Right lobe of liver (tissue), 4 donors: ENCODE results near the gene OR6C76.
"Not testable (repeated sequence)": the region's sequence is repeated elsewhere in the genome, so short reads cannot be mapped to it uniquely, and the experiment has no call there.

Experiments
- POLR2A ChIP-seq: fragments of 450-650 bp; IDR thresholded peaks from one replicate; pipeline ENCODE4 v1.6.1; 2017; ENCODE audit warnings: antibody characterized with exemption, mild to moderate bottlenecking
- TF ChIP-seq, protein P1 (sequence below), 4 donors: fragments of 200-600 bp in 3 of 4; fragments of 450-650 bp in 1 of 4; IDR thresholded peaks; one replicate each; pipeline versions ENCODE4 v1.5.1 to v1.8.0; 2016 to 2022; ENCODE audit warnings: antibody characterized with exemption in 4 of 4, mild to moderate bottlenecking in 2 of 4
- donor health status: DM: no; HTN: no; CAD: no.
- donor health status: DM: no; HTN: no; CAD: no.
- donor health status: DM: no; HTN: yes; CAD: no.

DNA sequence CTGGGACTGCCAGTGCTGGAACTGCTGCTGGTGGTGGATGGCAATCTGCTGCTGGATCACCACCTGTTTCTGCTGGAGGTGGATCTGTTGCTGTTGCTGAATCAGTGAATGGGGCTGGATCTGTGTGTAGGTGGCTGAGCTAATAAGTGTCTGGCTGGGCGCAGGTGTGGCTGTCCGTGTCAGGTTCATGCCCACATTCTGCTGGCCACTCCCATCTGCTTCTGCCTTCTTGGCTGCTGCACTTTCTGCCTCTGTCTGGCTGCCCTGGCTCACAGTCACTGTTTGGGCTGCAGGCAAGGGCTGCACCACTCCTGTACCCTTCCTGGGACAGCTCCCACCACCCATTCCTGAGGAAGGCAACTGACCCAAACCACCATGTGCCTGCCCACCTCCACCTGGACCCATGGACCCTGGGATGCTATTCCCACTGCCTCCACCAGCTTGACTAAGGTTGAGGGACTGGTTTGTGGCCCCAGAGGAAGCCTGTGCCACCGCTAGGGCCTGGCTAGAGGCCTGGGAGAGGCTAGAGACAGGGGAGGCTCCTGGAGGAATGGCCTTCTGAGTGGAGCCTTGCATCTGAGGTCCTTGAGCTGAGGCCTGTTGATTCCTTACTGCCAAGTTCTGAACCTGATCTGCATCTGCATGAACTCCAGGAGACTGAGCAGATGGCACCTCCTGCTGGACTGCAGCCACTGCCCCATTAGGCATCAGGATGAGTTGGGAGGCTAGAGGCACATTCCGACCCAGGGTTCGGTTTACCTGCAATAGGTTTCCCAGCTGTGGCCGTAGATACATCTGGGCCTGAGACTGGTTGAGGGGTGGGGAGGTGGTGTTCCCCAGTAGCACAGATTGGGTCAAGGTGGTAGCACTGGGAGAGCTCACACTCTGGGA is 12.3 kb upstream of the OR6C76 start:
- TF ChIP-seq, protein P1, sequence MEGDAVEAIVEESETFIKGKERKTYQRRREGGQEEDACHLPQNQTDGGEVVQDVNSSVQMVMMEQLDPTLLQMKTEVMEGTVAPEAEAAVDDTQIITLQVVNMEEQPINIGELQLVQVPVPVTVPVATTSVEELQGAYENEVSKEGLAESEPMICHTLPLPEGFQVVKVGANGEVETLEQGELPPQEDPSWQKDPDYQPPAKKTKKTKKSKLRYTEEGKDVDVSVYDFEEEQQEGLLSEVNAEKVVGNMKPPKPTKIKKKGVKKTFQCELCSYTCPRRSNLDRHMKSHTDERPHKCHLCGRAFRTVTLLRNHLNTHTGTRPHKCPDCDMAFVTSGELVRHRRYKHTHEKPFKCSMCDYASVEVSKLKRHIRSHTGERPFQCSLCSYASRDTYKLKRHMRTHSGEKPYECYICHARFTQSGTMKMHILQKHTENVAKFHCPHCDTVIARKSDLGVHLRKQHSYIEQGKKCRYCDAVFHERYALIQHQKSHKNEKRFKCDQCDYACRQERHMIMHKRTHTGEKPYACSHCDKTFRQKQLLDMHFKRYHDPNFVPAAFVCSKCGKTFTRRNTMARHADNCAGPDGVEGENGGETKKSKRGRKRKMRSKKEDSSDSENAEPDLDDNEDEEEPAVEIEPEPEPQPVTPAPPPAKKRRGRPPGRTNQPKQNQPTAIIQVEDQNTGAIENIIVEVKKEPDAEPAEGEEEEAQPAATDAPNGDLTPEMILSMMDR (IDR thresholded peaks at IDR 0.05) = not testable (repeated sequence)
- not testable (repeated sequence) for TF ChIP-seq POLR2A
